ENCODE data around the gene ZNF827. TPM values are rescaled to one million over a fixed set of nuclear protein-coding genes. Genes with fewer than 3 reads are reported as not detected.
A peak's percentile ranks its signal among the peaks of the same experiment; 100 is the strongest.

The ZNF827 gene
- total RNA-seq, 1 experiment from 2014 or later: 19.1 TPM

GRCh38 chr4:145732895-145733880, 205.4 kb downstream of the ZNF827 start:
- ChIA-PET POLR2A (interaction anchor here (0.6 to 1.0 kb wide), 2 partner anchors 9 to 204 kb away, joined by 3 to 4 read pairs; no protein-coding TSS in a partner anchor), CTCF (no interaction called here), RAD21 (ENCODE audit: low non-redundant PET in 1 of 2, low total read pairs in 2 of 2, uncharacterized antibody in 2 of 2, unreplicated experiment in 2 of 2) (no interaction called here)
- BruUV-seq (replicated peaks): no TSS peak
- H3K27me3 ChIP-seq (ENCODE audit: insufficient read depth, low read length): no peaks in the 10 kb centered on the region
- peak overlapping the region; percentile 85 for H3K4me2 ChIP-seq (ENCODE audit: low read length)
- peak overlapping the region; percentile 61 for H3K27ac ChIP-seq (ENCODE audit: low read depth, low read length)
- H3K36me3 ChIP-seq (ENCODE audit: control insufficient read depth in 1 of 2, insufficient read depth in 2 of 2, low read length in 2 of 2): no peaks in the 10 kb centered on the region
- peak overlapping the region; percentile 69 for H2AFZ ChIP-seq (ENCODE audit: low read depth, low read length, poor library complexity, severe bottlenecking)
- H4K20me1 ChIP-seq (ENCODE audit: insufficient read depth): no peaks in the 10 kb centered on the region
- H3K9me3 ChIP-seq (ENCODE audit: control insufficient read depth in 1 of 2, insufficient read depth in 1 of 2, low read depth in 1 of 2, low read length in 2 of 2): no peaks in the 10 kb centered on the region
- DNase-seq (ENCODE audit: low read depth, low spot score) (peak; percentile 76), ATAC-seq (peak; percentile 89)
- no peaks in the 10 kb centered on the region for H3K79me2 ChIP-seq (ENCODE audit: insufficient read depth, low read length)
- H3K4me1 ChIP-seq (ENCODE audit: control insufficient read depth in 1 of 2, insufficient read depth in 2 of 2, low read length in 2 of 2): peaks cover 19 to 46% of the 10 kb centered on the region in 2 experiments
- H3K9ac ChIP-seq (ENCODE audit: low read length): peak overlapping the region; percentile 73
- intact Hi-C loops (cut with micrococcal nuclease): no loop called here
- H3K4me3 ChIP-seq (replicated peaks in 1 of 2; ENCODE audit: low read depth in 1 of 2, low read length in 2 of 2): peak overlapping the region; percentile 51 to 63
- H3K9me2 ChIP-seq (ENCODE audit: insufficient read depth): no peaks in the 10 kb centered on the region
- TF ChIP-seq ZFX (IDR thresholded peaks at IDR 0.05) (peak; percentile 54; the same call in 1 of the 2 replicates), EZH2 (IDR thresholded peaks at IDR 0.05) (no peak), CBX3 (IDR thresholded peaks at IDR 0.05; ENCODE audit: low read depth) (0 out of 2 replicates have a peak, but pooled peaks have one; percentile 24), CTCF (IDR thresholded peaks at IDR 0.05 in 2 of 3, conservative IDR thresholded peaks at IDR 0.05 in 1 of 3; ENCODE audit: borderline replicate concordance in 1 of 3, insufficient read depth in 1 of 3, low read depth in 2 of 3, low read length in 2 of 3) (no peak), ZBTB33 (IDR thresholded peaks at IDR 0.05; ENCODE audit: extremely low read depth, insufficient replicate concordance, low read length) (no peak), EGR1 (IDR thresholded peaks at IDR 0.05; ENCODE audit: low read depth) (peak; percentile 94), ZNF274 (IDR thresholded peaks at IDR 0.05; ENCODE audit: low read depth, low read length) (no peak), SRF (IDR thresholded peaks at IDR 0.05; ENCODE audit: low read depth) (no peak), POLR2AphosphoS5 (IDR thresholded peaks at IDR 0.05; ENCODE audit: low read depth, low read length) (peak; percentile 88; the same call in 1 of the 2 replicates), RAD21 (IDR thresholded peaks at IDR 0.05; ENCODE audit: low read depth) (no peak), REST (IDR thresholded peaks at IDR 0.05; ENCODE audit: low read depth) (no peak), ATF3 (IDR thresholded peaks at IDR 0.05) (no peak), SP1 (IDR thresholded peaks at IDR 0.05; ENCODE audit: low read depth) (peak; percentile 45), CEBPB (IDR thresholded peaks at IDR 0.05; ENCODE audit: low read depth) (no peak), FOSL1 (IDR thresholded peaks at IDR 0.05; ENCODE audit: low read depth) (no peak), ELF1 (IDR thresholded peaks at IDR 0.05; ENCODE audit: borderline replicate concordance, low read depth) (no peak), POLR2A (IDR thresholded peaks at IDR 0.05; ENCODE audit: borderline replicate concordance, extremely low read depth, insufficient read depth, insufficient read length) (no peak), EZH2phosphoT487 (IDR thresholded peaks at IDR 0.05; ENCODE audit: borderline replicate concordance) (no peak), SIN3A (IDR thresholded peaks at IDR 0.05; ENCODE audit: low read depth) (no peak), JUND (IDR thresholded peaks at IDR 0.05) (no peak)

Measured in HCT116 (cell line).